NK-92 treated with Interleukin-12 subunit alpha and Interleukin-12 subunit beta, amount 100 ng/mL, for 24 hours (cell line): ENCODE results near the gene AP3S2.
A peak's percentile ranks its signal among the peaks of the same experiment; 100 is the strongest.
"Not testable (repeated sequence)": the region's sequence is repeated elsewhere in the genome, so short reads cannot be mapped to it uniquely, and the experiment has no call there.

Source experiments
- DNase-seq: peaks from one replicate; lab custom pipeline; 2025; lab: John Stamatoyannopoulos, UW

AP3S2 gene

GRCh38 chr15:89834465-89835175 is 59.2 kb downstream of the AP3S2 start:
- DNase-seq = not testable (repeated sequence)

GRCh38 chr15:89833966-89834365 is 59.8 kb downstream of the AP3S2 start:
- no peak for DNase-seq

GRCh38 chr15:89830639-89831038 is 63.2 kb downstream of the AP3S2 start:
- no peak for DNase-seq

- DNase-seq = no peak
These were observed 64.0 kb downstream of the AP3S2 start for GRCh38 chr15:89829616-89830440.

DNA sequence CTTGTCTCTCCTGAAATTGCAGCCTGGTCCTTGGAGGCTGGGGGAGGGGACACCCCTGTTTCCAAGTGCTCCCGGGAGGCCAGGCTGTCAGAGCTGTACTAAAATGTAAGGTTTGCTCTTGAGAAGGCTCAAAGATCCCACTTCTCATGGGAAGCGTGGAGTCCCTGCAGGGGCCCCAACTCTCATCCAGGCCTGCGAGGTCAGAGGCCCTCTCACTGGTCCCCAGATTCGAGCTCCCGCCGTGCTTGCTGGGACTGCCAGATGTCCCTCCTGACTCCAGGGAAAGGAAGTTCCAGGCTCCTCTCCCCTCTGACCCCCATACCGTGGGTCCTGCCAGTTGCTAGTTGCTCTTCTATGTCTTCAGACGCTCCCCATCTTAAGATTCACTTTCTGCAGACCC is 64.6 kb downstream of the AP3S2 start:
- DNase-seq = no peak

DNA sequence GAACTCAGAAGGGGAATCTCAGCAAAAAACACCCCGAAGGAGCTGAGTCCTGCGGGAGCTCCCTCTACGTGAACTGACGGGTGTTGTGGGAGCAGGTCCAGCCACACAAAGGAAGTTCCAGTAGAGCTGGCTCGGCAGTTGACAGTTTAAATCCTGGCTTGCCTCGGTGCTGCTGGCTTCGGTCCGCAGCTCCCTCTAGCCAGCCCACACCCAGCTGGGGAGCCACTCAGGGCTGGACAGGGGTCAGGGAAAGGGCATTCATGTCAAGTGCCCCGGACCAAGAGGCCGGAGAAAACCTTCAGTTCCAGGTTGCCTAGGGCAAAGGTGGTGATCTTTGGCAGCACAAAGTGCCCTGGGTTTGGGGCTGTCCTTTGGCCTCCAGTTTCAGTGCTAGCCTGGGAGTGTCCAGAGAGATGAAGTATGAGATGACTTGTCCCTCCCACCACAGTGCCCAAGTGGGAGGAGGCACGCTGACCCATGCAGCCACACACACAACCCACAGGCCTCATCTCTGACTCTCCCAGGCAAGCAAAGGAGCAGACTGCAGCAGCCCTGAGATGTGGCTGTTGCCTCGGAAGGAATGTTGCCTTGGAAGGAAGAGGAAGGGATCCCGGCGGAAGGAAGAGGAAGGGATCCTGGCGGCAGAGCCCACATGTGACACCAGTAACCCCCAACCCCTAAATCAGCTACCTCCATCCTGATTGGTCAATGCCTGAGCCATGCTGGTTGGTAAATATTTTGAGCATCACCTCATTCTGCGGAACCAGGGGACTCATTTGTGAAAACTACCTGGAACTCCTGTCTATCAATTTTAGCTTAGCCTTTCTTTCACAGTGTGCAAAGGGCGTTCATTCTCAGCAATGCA is 65.3 kb downstream of the AP3S2 start:
- DNase-seq = no peak

- DNase-seq = no peak
These were observed 66.0 kb downstream of the AP3S2 start for GRCh38 chr15:89827829-89828228.

- DNase-seq = no peak
These were observed 66.8 kb downstream of the AP3S2 start for GRCh38 chr15:89826671-89827655.

- no peak for DNase-seq
These were observed 68.4 kb downstream of the AP3S2 start for GRCh38 chr15:89825271-89825940.

DNA sequence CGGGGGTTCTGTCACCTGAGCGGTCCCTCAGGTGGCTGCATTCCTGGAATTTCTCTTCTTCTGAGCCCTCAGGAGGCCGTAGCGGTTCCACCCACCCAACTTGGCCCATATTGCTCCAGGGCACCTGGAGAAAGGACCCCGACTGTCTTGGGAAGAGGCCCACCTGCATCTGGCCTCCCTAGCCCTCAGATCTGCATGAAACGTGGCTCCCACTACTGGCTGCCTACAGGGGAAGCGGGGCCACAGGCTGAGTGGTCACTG is 69.3 kb downstream of the AP3S2 start:
- DNase-seq = no peak

DNA sequence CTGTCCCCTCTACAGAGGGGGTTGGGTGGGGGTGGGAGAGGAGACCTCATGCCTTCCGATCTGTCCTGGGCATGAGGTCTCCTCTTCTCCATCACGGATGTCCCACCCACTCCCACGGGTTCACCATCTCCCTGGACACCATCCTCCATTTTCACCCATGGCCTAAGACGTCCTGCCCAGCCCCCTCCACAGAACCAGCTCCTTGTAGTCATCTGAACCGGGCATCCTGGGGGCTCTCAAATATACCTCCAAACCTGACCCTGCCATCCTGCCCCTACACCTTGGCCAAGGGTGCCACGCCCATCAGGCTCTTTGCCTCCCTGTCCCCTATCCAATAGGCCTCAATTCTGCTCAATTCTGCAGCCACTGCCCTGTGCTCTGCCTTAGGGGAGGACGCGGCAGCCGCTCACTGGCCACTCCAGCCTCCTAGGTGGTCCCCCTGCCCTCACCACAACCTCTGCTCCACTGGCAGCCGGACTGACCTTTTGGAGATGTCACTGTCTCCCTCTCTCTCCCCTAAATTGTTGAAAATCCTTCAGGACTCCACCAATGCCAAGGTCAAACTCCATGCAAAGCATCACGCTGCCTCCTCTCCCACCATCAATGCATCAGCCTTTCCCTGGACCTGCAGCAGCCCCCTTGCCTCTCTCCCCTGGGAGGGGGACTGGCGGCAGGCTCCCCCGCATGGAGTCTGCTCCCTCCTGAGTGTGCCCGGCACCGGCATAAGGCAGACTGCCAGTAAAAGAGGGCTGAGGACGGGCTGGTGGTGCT is 69.8 kb downstream of the AP3S2 start:
- DNase-seq = no peak

DNA sequence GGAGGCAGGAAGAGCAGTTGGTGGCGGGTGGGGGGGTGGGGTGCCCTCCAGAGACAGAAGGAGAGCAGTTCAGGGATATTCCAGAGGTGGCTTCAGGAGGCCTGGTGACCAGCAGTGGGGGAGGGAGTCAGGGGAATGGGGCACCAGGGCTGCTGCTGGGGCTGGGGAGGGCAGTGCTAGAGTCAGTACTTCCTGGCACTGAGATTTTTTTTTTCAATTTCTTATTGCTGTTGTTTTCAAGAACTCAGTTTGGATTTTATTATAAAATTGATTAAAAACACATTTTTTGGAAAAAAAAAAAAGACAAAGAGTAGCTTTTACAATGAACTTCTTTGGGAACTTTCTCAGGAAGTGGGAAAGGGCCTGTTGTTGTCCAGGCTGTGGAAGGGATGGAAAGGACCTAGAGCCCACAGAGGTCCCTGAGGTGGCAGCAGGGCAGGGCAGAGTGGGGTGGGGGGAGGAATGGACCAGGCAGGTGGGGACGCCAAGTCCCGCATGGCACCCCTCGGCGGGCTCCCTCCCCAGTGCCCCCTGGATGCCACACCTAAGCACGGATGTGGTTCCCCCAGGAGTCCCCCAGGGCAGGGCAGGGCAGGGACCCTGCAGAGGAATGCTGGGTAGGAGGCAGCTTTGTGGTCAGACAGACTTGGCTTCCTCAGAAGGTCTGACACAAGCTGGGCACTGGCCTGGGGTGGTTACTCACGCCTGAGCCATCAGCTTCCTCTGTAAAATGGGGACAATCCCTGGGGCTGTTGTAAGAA is 70.7 kb downstream of the AP3S2 start:
- DNase-seq = peak; percentile 33

- DNase-seq = no peak
These were observed 71.2 kb downstream of the AP3S2 start for GRCh38 chr15:89822611-89822950.

- DNase-seq = no peak
These were observed 71.8 kb downstream of the AP3S2 start for GRCh38 chr15:89822026-89822425.

DNA sequence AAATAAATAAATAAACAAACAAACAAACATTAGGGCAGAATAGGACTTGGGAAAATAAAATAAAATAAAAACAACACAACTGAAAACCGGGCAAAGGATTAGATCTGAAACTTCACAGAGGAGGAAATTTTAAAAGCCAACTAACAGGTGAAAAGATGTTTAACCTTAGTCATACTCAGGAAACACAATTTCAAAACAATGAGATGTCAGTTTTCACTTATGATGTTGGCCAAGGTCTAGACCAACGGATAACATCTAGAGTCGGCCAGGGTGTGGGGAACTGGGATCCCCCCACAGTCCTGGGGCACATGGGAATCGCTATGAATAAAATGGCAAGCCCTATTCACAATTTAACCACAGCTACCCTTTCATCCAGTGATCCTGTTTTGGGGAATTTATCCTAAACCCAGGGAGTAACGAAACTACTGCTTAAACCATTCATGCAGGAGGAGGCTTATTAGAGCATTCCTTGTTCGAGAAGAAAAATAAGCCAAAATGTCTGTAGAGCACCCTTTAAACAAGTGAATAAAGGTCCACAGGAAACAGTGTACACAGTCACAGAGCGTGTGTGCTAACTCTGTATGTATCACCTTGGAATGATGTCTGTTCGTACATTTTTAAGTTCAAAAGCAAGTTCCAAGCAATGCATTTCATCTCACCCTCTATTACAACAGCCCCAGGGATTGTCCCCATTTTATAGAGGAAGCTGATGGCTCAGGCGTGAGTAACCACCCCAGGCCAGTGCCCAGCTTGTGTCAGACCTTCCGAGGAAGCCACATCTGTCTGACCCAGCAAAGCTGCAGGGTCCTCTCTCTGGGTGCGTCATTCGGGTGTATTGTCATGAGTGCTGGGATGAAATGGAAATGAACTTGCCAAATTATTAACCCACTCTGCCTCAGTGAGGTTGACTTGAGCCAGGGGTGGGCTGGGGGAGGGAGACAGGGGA is 72.9 kb downstream of the AP3S2 start:
- peak; percentile 26 for DNase-seq

- DNase-seq = no peak
These were observed 75.5 kb downstream of the AP3S2 start for GRCh38 chr15:89818287-89818686.

- DNase-seq = no peak
These were observed 76.0 kb downstream of the AP3S2 start for GRCh38 chr15:89817701-89818280.

GRCh38 chr15:89815769-89816168 is 78.0 kb downstream of the AP3S2 start:
- DNase-seq = no peak
